ENCODE data around the gene HDGF.

Gene HDGF

GRCh38 chr1:156698995-156699394 lies 52.5 kb downstream of the HDGF start:
- no peak for DNase-seq (ENCODE audit: low read depth in 2 of 2)

- DNase-seq (ENCODE audit: low read depth in 2 of 2): no peak
Observed at GRCh38 chr1:156697481-156697880, 54.0 kb downstream of the HDGF start.

DNA sequence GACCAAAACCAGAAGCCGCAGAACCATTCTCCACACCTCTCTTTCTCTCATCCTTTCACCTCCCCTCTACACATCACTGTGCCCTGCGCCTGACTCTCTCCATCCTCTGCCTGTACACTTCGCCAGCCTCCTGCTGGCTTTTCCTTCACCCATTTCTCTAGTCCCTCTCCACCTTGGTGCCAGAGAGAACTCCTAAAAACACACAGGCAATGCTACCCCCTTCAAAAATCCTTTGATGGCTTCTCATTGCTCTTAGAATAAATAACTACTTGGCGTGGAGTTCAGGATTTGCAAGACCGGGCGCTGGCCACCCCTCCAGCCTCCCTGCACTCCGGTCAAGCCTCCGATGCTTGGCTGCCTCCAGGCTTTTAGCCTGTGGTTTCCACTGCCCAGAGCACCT lies 54.7 kb downstream of the HDGF start:
- DNase-seq (ENCODE audit: low read depth in 2 of 2): no peak

DNA sequence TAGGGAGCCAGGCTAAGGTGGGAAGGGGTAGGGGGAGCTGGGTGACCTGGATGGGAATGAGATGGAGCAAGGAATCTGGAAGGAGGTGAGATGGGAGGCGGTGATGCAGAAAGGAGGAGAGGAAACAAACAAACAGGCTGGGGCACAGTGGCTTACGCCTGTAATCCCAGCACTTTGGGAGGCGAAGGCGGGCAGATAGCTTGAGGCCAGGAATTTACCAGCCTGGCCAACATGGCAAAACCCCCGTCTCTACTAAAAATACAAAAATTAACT lies 56.8 kb downstream of the HDGF start:
- DNase-seq (ENCODE audit: low read depth in 2 of 2): no peak

- DNase-seq (ENCODE audit: low read depth in 2 of 2): no peak
Observed at GRCh38 chr1:156693848-156694689, 57.4 kb downstream of the HDGF start.

GRCh38 chr1:156692925-156693847 lies 58.3 kb downstream of the HDGF start:
- no peak for DNase-seq (ENCODE audit: low read depth in 2 of 2)

DNA sequence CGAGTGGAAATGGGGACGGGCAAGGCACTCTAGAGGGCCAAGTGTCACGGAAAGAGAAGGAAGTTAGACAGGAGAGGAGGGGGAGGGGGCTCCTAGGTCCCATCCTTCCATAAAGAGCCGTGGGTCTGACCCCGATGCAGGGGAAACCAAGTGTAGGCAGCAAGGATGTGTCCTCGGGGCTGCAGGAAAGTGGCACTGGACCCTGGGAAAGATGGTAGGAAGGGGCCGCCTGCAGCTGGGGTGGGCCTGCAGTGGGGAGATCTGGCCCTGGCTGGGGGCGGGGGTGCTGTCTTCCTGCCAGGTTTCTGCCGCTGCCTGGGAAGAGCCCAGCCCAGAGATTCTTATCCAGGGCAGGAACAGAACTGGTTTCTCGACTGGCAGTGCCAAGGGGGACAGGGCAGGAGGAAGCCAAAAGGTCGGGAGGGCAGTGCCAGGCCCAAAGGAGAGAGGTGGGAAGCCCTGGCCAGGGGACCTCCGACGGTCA lies 59.0 kb downstream of the HDGF start:
- no peak for DNase-seq (ENCODE audit: low read depth in 2 of 2)
